ENCODE data around the gene CDH7.

Gene CDH7

DNA sequence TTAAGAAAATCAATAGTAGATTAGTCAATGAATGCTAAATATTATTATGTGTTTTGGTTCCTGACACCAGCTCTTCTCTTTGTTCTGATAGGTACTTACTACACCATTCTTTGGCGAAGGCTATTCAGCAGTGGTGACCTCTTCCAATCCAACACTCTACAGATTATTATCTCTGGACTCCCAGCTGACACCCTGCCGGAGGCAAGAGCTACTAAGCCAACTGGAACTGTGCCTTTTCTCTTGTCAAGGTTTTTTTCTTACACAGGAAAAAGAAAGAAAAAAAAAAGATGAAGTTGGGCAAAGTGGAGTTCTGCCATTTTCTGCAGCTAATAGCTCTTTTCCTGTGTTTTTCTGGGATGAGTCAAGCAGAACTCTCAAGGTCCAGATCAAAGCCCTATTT lies 11.7 kb downstream of the CDH7 start:
- no peak for DNase-seq
- in situ Hi-C loops (cut with MboI; ENCODE audit: low pct_unique_long_range_greater_than_20kb, low sequenced_read_pairs), result no loop called here

DNA sequence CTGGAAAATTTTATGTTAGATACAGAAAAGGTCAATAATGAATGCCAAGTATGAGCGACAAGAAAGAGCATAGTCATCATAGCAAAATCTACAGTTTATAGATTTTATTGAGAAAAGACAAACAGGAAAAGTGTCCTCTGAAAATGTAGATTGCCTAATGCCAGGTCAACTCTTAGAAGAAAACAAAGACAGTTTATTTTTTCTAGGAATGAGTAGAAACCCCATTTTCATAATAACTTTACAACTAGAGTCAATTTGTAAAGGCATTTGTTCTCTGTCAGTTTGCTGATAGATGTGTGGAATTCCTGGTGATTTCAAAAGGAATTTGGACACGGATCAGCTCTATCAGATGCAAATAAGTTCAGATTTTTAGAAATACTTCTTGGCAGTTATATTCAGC lies 16.6 kb downstream of the CDH7 start:
- in situ Hi-C loops (cut with MboI; ENCODE audit: low pct_unique_long_range_greater_than_20kb, low sequenced_read_pairs), result no loop called here
- DNase-seq, result no peak

DNA sequence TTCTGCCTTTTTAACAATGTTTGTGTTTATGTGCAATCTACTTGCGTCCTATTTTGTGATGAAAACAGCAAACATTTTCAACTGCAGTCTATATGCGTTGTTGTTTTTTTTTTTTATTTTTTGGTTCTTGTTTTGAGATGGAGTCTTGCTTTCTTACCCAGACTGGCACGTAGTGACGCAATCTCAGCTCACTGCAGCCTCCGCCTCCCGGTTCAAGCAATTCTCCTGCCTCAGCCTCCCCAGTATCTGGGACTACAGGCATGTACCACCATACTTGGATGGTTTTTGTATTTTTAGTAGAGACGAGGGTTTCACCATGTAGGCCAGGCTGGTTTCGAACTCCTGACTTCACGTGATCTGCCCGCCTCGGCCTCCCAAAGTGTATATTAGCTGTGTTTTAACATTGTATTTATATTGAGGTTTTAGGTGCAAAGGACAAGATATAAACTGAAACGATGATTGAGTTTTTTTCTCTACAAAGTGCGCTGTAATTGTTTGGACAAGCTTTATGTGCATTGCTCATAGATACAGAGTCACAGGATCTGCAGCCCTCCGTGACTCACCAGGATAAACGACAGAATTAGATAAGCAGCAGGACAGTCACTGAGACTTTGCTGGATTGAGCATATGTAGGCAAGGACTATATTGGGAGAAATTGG lies 17.4 kb downstream of the CDH7 start:
- DNase-seq, result no peak
- in situ Hi-C loops (cut with MboI; ENCODE audit: low pct_unique_long_range_greater_than_20kb, low sequenced_read_pairs), result no loop called here

DNA sequence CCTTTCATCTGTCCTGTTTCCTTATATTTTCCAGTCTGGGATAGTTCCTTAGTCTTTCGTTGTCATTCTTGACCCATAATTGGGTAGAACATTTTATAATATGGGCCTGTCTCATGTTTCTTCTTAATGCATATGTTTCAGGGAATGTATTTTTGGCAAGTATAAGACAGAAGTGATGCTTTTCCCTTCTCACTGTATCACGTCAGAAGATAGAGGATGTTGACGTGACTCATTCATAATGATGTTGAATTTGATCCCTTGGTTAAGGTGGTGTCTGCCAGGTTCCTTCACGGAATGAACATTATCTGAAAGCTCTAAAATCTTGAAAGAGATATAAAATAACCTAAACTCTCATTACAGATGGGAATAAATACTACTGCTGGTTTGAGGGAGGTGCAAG lies 18.8 kb downstream of the CDH7 start:
- in situ Hi-C loops (cut with MboI; ENCODE audit: low pct_unique_long_range_greater_than_20kb, low sequenced_read_pairs), result no loop called here
- no peak for DNase-seq

DNA sequence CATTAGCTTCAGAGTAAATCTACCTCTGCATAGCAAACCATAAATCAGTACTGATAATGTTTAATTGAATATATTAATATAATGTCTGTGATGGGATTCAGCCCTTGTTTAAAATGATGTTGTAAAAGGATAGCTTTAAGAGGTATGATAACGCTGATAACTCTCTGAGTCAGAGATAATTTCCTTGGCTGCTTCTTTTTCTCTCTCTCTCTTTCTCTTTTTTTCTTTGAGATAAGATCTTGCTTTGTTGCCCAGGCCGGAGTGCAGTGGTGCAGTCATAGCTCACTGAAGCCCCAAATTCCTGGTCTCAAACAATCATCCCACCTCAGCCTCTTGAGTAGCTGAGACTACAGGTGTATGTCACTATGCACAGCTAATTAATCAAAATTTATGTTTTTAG lies 35.7 kb downstream of the CDH7 start:
- no peak for DNase-seq

DNA sequence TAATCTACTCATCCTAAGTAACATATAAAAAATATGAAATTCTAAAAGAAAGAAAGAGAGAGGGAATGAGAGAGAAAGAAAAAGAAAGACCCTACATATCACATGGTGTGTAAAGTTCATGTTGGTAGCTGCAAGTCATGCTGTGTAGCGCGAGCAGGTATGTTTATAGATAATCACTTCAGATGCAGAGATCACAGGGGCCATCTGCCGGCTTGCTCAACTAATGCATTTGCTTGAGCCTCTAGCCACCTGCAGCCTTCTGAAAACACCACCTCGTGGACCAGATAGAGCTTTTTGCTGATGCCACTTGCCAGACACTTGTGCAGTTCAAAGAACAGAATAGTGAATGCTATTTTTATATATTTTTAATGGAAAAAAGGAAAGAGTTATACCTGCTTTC lies 37.6 kb downstream of the CDH7 start:
- no peak for DNase-seq
- in situ Hi-C loops (cut with MboI; ENCODE audit: low pct_unique_long_range_greater_than_20kb, low sequenced_read_pairs), result no loop called here

More for the DNA sequence above, 35.7 kb downstream of the CDH7 start:
- in situ Hi-C loops (cut with MboI; ENCODE audit: low pct_unique_long_range_greater_than_20kb, low sequenced_read_pairs), result no loop called here

DNA sequence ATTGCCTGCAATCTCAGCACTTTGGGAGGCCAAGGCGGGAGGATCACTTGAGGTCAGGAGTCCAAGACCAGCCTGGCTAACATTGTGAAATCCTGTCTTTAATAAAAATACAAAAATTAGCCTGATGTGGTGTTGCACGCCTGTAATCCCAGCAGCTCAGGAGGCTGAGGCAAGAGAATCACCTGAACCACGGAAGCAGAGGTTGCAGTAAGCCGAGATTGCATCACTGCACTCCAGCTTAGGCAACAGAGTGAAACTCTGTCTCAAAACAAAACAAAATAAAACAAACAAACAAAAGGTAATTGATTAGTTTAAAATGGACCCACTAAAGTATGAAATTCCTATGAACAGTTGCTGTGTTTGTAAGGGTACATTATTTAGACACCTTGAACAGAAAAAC lies 39.8 kb downstream of the CDH7 start:
- DNase-seq, result no peak
- in situ Hi-C loops (cut with MboI; ENCODE audit: low pct_unique_long_range_greater_than_20kb, low sequenced_read_pairs), result no loop called here

DNA sequence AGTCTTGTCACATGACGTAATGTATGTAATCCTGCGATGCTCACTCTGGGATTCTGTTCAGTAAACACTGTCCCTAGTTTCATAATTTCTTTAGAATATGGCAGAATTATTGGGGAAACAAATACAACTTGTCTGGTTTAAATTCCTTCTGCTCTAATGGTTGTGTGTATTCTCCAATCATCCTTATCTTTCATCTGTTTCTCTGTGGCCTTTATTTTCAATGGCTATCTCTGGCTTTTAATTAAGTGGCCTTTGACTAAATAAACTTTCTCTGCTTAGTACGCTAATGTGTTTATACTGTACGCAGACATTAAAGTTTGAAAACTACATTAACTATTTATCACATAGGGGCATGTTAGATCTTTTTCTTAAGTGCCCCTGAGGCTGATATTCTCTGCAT lies 40.9 kb downstream of the CDH7 start:
- in situ Hi-C loops (cut with MboI; ENCODE audit: low pct_unique_long_range_greater_than_20kb, low sequenced_read_pairs), result no loop called here

DNA sequence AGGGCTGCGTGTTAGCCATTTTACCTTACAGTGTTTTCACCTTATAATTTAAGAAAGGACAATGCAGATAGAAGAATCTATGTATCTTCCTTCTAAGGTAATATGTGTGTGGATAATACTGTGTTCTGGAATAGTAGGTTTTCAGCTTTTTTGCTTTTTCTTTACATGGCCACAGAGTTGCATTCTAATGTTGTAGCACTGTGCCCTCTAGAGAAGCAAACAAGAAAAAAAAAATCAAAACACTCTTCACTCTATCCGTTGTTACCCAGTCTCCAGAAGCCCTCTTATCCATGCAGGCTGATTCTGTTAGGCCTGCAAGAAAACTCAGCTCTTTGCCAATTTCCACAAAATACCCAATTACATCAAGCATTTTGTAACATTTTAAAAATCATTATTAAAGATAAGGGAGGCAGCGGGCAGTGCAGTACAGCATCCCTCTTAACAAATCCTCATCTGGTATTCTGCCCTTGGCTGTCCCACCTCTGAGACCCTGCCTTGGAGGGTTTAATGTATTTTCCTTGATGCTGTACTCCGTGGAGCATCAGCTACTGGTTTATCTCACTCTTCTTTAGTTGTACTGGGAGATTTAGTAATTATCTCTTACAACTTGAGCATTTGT lies 41.8 kb downstream of the CDH7 start:
- DNase-seq, result no peak
- in situ Hi-C loops (cut with MboI; ENCODE audit: low pct_unique_long_range_greater_than_20kb, low sequenced_read_pairs), result no loop called here

More for the DNA sequence above, 40.9 kb downstream of the CDH7 start:
- no peak for DNase-seq

DNA sequence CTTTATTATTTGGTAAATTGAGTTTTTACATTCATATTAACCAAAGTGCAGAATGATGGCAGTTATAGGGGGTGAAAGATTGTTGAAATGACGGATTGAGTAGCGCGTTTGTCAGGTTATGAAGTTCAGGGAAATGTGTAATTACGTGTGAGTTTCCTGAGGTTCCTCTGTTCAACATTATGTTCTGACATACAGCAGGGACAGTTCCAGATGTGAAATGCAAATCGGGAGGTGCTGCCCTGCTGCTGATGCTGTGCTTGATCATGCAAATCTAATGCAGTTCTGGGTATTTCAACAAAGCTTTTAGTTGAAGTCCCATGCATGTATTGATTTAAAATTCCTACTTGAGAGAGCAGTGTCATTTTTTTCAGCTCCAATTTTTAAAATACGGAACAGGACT lies 57.9 kb downstream of the CDH7 start:
- no peak for DNase-seq
- in situ Hi-C loops (cut with MboI; ENCODE audit: low pct_unique_long_range_greater_than_20kb, low sequenced_read_pairs), result no loop called here

DNA sequence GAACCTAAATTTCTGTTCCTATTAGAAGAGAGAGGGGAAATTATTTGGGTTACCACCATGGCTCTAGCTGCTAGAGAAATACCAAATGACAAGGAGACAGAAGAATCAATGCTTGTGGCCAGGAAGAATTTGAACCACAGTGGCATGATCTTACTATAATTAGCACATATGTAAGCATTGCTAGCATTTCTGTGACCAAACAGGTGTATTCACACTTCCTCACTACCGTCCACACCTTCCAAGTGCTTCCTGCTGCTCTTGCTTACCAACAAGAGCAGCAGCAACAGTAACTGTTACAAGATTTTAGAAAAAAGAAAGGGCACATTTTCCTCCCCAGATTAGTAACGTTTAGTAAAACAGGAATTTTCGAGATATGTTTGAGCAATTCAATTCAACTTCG lies 60.5 kb downstream of the CDH7 start:
- in situ Hi-C loops (cut with MboI; ENCODE audit: low pct_unique_long_range_greater_than_20kb, low sequenced_read_pairs), result no loop called here
- no peak for DNase-seq

DNA sequence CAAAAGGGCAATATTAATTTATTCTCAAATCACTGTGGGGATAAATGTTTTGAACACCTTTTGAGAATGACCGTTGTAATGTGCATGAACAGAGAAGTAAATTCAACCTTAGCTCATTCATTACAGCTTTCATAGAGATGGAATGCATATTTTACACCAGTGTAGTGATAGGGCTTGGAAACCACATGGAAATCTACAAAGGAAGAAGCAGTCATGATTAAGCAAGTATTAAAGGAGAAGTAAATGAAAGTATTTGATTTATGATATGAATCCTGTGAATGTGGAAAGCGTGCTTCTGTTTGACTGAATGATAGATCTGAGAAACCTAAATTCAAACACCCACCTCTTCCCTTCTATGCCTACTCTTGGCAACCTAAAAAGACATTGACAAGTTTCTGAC lies 64.7 kb downstream of the CDH7 start:
- DNase-seq, result no peak
- in situ Hi-C loops (cut with MboI; ENCODE audit: low pct_unique_long_range_greater_than_20kb, low sequenced_read_pairs), result no loop called here

DNA sequence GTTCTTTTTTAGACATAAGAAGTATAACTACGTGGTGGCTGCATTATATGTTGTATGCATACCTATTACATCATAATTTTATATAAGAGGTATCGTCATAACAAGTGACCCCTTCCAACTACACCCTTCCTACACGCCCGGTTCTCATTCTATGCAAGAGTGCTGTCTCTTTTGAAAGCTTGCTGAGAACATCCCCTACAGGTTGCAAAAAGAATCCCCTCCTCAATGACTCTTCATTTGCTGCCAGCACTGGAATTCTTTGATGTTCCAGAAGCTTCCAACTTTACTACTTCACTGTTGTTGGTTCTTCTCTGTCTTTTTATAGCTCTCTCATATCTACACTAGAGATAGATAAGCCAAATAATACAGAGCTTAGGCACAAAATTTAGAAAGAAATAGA lies 66.4 kb downstream of the CDH7 start:
- no peak for DNase-seq
- in situ Hi-C loops (cut with MboI; ENCODE audit: low pct_unique_long_range_greater_than_20kb, low sequenced_read_pairs), result no loop called here

DNA sequence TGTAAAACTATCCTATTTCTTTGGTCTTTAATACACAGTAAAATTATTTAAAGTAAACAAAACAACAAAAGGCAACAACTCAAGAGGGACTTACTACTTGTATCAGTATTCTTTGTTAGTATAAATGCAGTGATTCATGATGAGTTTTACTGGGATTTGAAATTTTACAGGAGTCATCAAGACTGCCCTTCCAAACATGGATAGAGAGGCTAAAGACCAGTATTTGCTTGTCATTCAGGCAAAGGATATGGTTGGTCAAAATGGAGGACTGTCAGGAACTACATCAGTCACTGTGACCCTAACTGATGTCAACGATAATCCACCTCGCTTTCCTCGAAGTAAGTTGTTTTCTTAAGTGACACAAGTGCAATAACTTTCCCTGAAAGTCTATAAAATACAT lies 71.1 kb downstream of the CDH7 start:
- no peak for DNase-seq
- in situ Hi-C loops (cut with MboI; ENCODE audit: low pct_unique_long_range_greater_than_20kb, low sequenced_read_pairs), result no loop called here

DNA sequence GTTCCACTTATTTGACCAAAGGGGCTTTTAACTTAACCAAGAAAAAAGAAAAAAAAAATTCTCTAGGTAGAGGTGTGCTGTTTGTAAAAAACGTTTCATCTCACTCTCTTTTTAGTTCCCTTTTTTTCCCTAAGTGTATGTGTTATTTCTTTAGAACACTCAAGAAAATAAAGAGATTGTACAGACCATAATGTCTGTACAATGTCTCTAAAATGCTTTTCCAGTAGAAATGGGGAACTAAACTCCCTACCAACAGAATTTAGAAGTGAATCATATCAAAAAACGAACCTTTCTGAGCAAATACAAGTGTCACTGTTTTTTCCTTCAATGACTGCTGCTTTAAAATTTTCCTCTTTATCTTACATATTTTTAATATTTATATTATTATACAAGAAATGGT lies 72.0 kb downstream of the CDH7 start:
- no peak for DNase-seq
- in situ Hi-C loops (cut with MboI; ENCODE audit: low pct_unique_long_range_greater_than_20kb, low sequenced_read_pairs), result no loop called here

DNA sequence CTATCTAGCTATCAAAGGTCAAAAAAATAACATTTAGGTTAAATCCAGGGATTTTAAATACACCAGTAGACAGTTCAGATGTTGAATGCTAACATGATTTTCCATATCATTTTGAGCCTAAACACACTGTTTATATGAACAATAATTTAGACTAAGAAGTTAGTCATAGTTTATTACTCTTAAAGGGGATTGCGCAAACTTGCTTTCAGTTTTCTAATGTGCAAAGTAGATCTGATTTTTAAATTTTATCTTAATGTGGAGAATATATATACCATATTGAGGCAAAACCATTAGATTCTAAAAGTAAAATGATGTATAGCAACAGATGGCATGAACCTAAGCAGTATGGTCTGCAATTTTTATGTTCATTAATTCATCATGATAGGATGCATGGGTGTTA lies 76.6 kb downstream of the CDH7 start:
- in situ Hi-C loops (cut with MboI; ENCODE audit: low pct_unique_long_range_greater_than_20kb, low sequenced_read_pairs), result no loop called here
- no peak for DNase-seq

DNA sequence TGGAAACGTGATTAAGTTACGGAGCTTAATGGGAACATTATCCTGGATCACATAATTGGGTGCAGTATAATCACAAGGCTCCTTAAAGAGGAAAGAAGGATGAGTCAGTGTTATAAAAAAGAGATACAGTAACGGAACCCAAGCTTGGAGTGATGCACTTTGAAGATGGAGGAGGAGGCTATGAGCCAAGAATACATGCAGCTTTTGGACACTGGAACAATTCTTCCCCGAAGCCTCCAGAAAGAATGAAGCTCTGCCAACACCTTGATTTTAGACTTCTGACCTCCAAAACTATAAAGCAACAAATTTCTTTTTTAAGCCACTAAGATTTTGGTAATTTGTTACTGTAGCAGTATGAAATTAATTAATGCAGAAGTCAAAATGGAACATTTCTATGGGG lies 85.1 kb downstream of the CDH7 start:
- in situ Hi-C loops (cut with MboI; ENCODE audit: low pct_unique_long_range_greater_than_20kb, low sequenced_read_pairs), result no loop called here
- DNase-seq, result no peak

DNA sequence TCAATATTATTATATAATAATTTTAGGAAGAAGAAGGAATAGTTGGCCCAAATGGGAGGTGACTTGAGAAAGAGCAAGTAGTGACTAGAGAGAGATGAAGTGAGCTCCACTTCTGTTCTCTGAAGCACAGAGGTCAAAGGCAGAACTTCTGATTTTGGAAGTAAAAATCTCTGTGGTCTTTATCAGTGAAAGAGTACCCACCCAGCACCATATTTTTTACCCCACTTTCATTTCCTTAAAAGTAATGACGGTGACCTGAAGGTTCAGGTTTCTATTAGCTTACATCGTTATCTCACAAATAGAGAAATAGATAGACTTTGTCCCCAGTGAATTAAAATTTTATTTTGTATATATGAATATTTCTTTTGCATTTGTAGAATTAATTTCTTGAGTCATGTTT lies 95.3 kb downstream of the CDH7 start:
- no peak for DNase-seq
- in situ Hi-C loops (cut with MboI; ENCODE audit: low pct_unique_long_range_greater_than_20kb, low sequenced_read_pairs), result no loop called here

DNA sequence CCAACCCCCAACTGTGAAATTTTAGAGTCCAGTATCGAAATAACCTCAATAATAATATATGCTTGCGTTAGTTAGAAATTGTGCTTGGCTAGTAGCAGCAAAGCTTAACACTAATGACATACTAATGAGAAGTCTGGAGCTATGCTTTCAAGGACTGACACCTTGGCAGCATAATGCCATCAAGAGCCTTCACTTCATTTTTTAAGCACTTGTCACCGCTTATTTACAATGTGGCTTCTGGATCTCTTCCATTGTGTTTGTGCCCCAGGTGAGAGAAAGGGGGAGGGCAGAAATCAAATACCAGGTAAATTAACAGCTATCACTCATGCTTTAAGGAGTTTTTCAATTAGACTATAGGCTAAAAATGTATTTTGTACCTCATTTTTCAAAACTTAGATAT lies 101.5 kb downstream of the CDH7 start:
- in situ Hi-C loops (cut with MboI; ENCODE audit: low pct_unique_long_range_greater_than_20kb, low sequenced_read_pairs), result no loop called here
- no peak for DNase-seq

DNA sequence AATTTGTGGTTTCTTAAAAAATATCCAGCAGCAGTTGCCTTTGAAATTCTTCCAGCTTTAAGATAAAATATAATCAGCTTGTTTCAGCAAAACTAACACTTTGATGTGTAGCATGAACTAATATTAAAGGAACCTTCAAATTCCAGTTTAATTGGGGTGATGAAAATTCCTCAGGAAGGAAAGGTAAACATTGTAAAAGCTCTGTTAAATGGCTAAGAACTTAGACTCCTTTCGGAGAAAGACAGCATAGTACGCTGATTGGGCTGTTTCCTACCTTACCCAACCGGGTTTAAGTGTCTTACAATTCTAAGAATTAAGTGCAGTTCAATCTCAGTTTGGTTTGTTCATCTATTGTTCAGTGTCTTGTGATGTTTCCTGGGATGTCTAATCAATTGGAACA lies 108.3 kb downstream of the CDH7 start:
- in situ Hi-C loops (cut with MboI; ENCODE audit: low pct_unique_long_range_greater_than_20kb, low sequenced_read_pairs), result no loop called here
- no peak for DNase-seq

DNA sequence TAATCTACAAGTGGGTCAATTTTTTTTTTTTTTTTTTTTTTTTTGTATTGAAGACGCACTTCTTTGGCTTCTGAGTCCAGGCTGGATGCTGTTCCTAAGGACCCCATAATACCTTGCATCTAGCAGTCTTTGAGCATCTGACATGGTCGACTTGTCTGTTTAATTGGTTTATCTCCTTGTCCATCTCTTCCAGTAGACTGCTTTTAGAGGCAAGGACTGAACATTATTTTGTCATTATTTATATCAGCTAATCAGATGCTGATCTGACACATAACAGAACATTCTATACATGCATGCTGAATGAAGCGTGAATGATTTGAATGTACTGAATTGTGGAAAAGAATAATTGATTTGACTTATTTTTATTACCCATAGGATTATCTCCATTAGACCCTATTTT lies 118.7 kb downstream of the CDH7 start:
- in situ Hi-C loops (cut with MboI; ENCODE audit: low pct_unique_long_range_greater_than_20kb, low sequenced_read_pairs), result no loop called here
- DNase-seq, result no peak
